Measurements from ENCODE around the gene LRRC55.

Gene LRRC55

GRCh38 chr11:57172031-57172430 is 9.7 kb upstream of the LRRC55 start:
- no peak overlapping the region for H3K4me3 ChIP-seq (ENCODE audit: low read depth, low read length)
- TF ChIP-seq CTCF (conservative IDR thresholded peaks at IDR 0.05; ENCODE audit: low read depth, low read length) = no peak
- DNase-seq (ENCODE audit: low read depth) = no peak

GRCh38 chr11:57174656-57175055 is 7.1 kb upstream of the LRRC55 start:
- no peak overlapping the region for H3K4me3 ChIP-seq (ENCODE audit: low read depth, low read length)
- TF ChIP-seq CTCF (conservative IDR thresholded peaks at IDR 0.05; ENCODE audit: low read depth, low read length) = no peak

GRCh38 chr11:57175478-57175877 is 6.3 kb upstream of the LRRC55 start:
- DNase-seq (ENCODE audit: low read depth) = no peak
- no peak overlapping the region for H3K4me3 ChIP-seq (ENCODE audit: low read depth, low read length)
- no peak for TF ChIP-seq CTCF (conservative IDR thresholded peaks at IDR 0.05; ENCODE audit: low read depth, low read length)

More at GRCh38 chr11:57174656-57175055, 7.1 kb upstream of the LRRC55 start:
- no peak for DNase-seq (ENCODE audit: low read depth)

- DNase-seq (ENCODE audit: low read depth) = no peak
- no peak for TF ChIP-seq CTCF (conservative IDR thresholded peaks at IDR 0.05; ENCODE audit: low read depth, low read length)
- H3K4me3 ChIP-seq (ENCODE audit: low read depth, low read length) = no peak overlapping the region
Observed at GRCh38 chr11:57178334-57178733, 3.4 kb upstream of the LRRC55 start.

- H3K4me3 ChIP-seq (ENCODE audit: low read depth, low read length) = no peak overlapping the region
- DNase-seq (ENCODE audit: low read depth) = no peak
- TF ChIP-seq CTCF (conservative IDR thresholded peaks at IDR 0.05; ENCODE audit: low read depth, low read length) = no peak
Observed at GRCh38 chr11:57179681-57180080, 2.1 kb upstream of the LRRC55 start.

GRCh38 chr11:57180081-57180561 is 1.6 kb upstream of the LRRC55 start:
- no peak overlapping the region for H3K4me3 ChIP-seq (ENCODE audit: low read depth, low read length)
- no peak for TF ChIP-seq CTCF (conservative IDR thresholded peaks at IDR 0.05; ENCODE audit: low read depth, low read length)
- no peak for DNase-seq (ENCODE audit: low read depth)

- no peak overlapping the region for H3K4me3 ChIP-seq (ENCODE audit: low read depth, low read length)
- DNase-seq (ENCODE audit: low read depth) = no peak
- TF ChIP-seq CTCF (conservative IDR thresholded peaks at IDR 0.05; ENCODE audit: low read depth, low read length) = no peak
Observed at GRCh38 chr11:57180964-57181363, 789 bp upstream of the LRRC55 start.

Data from choroid plexus epithelial cell (primary cell).